ENCODE results near the gene MSMP.

Gene MSMP

GRCh38 chr9:35771075-35771433 is 17.0 kb upstream of the MSMP start:
- DNase-seq (ENCODE audit: low spot score): no peak

GRCh38 chr9:35769763-35770162 is 15.7 kb upstream of the MSMP start:
- DNase-seq (ENCODE audit: low spot score): no peak

GRCh38 chr9:35767458-35767857 is 13.4 kb upstream of the MSMP start:
- no peak for DNase-seq (ENCODE audit: low spot score)

GRCh38 chr9:35766997-35767396 is 12.9 kb upstream of the MSMP start:
- no peak for DNase-seq (ENCODE audit: low spot score)

GRCh38 chr9:35763803-35764202 is 9.7 kb upstream of the MSMP start:
- DNase-seq (ENCODE audit: low spot score): no peak

- DNase-seq (ENCODE audit: low spot score): no peak
Measured at GRCh38 chr9:35763181-35763580, 9.1 kb upstream of the MSMP start.

GRCh38 chr9:35760651-35761050 is 6.6 kb upstream of the MSMP start:
- DNase-seq (ENCODE audit: low spot score): no peak

GRCh38 chr9:35759795-35760194 is 5.7 kb upstream of the MSMP start:
- DNase-seq (ENCODE audit: low spot score): no peak

GRCh38 chr9:35758475-35759050 is 4.5 kb upstream of the MSMP start:
- no peak for DNase-seq (ENCODE audit: low spot score)

- DNase-seq (ENCODE audit: low spot score): no peak
Measured at GRCh38 chr9:35757892-35758275, 3.8 kb upstream of the MSMP start.

- DNase-seq (ENCODE audit: low spot score): no peak
Measured at GRCh38 chr9:35757226-35757891, 3.3 kb upstream of the MSMP start.

GRCh38 chr9:35756275-35757225 is 2.5 kb upstream of the MSMP start:
- DNase-seq (ENCODE audit: low spot score): peak; percentile 80

GRCh38 chr9:35755071-35755470 is 995 bp upstream of the MSMP start:
- DNase-seq (ENCODE audit: low spot score): no peak

- DNase-seq (ENCODE audit: low spot score): no peak
Measured at GRCh38 chr9:35753466-35753865, 610 bp downstream of the MSMP start.

GRCh38 chr9:35750256-35750531 is 3.9 kb downstream of the MSMP start:
- DNase-seq (ENCODE audit: low spot score): no peak

- no peak for DNase-seq (ENCODE audit: low spot score)
Measured at GRCh38 chr9:35749515-35750255, 4.4 kb downstream of the MSMP start.

GRCh38 chr9:35748858-35749514 is 5.1 kb downstream of the MSMP start, which contains the start of the genes GBA2 and RGP1:
GBA2 (minus strand) TSS chr9:35749228; CDS start chr9:35748704, 524 bp downstream.
RGP1 (plus strand) TSS chr9:35749287; CDS start chr9:35749756, 469 bp downstream.
- peak; percentile 88 for DNase-seq (ENCODE audit: low spot score)

- peak; percentile 55 for DNase-seq (ENCODE audit: low spot score)
Measured at GRCh38 chr9:35748242-35748857, 5.7 kb downstream of the MSMP start.

- no peak for DNase-seq (ENCODE audit: low spot score)
Measured at GRCh38 chr9:35746583-35746982, 7.5 kb downstream of the MSMP start.

GRCh38 chr9:35745569-35745968 is 8.5 kb downstream of the MSMP start:
- no peak for DNase-seq (ENCODE audit: low spot score)

- DNase-seq (ENCODE audit: low spot score): no peak
Measured at GRCh38 chr9:35743880-35744518, 10.1 kb downstream of the MSMP start.
